Mucosa of descending colon (tissue), 3 donors: ENCODE data around the gene ECE2. TPM values are rescaled to one million over a fixed set of nuclear protein-coding genes. Genes with fewer than 3 reads are reported as not detected.

Source experiments
- ATAC-seq: fragments of 200-7000 bp; cut with Tn5 transposase; one replicate; pipeline ENCODE4 v1.9.1; 2020; ENCODE audit warnings: mild to moderate bottlenecking, moderate library complexity
- DNase-seq, 3 donors: peaks; one replicate each; pipeline ENCODE4 v3.0.0-alpha.2; 2020
- H3K36me3 ChIP-seq: fragments of 200-600 bp; one replicate; pipeline ENCODE4 v1.8.0; 2021; ENCODE audit warnings: low read depth, mild to moderate bottlenecking
- H3K4me1 ChIP-seq: fragments of 200-600 bp; one replicate; pipeline ENCODE4 v1.8.0; 2021; ENCODE audit warnings: low read depth, mild to moderate bottlenecking
- H3K4me3 ChIP-seq: fragments of 200-600 bp; one replicate; pipeline ENCODE4 v1.8.0; 2021; ENCODE audit warnings: mild to moderate bottlenecking
- H3K9me3 ChIP-seq: fragments of 200-600 bp; one replicate; pipeline ENCODE4 v1.8.0; 2021; ENCODE audit warnings: mild to moderate bottlenecking
- intact Hi-C, 2 donors: fragments of 100-400 bp; cut with DNase I in 1 of 2; cut with micrococcal nuclease in 1 of 2; formaldehyde crosslinking; loops; one replicate each; pipeline versions ENCODE4 v1.11.0 to v1.11.1; 2022; cut with DNase I, micrococcal nuclease
- total RNA-seq, 3 donors: library from RNA; stranded (reverse); fragmentation: NEBNext Ultra II Directional in 2 of 3; extraction: Animal tissue kit (Norgen Biotek cat#: 25700) in 2 of 3; gene quantifications; one replicate each; pipeline versions ENCODE4 v1.2.1 to v1.2.4, GENCODE V29; 2021 to 2023
- TF ChIP-seq, protein P1 (sequence below): fragments of 200-600 bp; IDR thresholded peaks from one replicate; pipeline ENCODE4 v1.8.0; 2022; ENCODE audit warnings: antibody characterized with exemption, mild to moderate bottlenecking
- donor health status: DM: no; HTN: no; CAD: no; lungs with moderate emphysema.
- donor health status: DM: no; HTN: no; CAD: no.
- donor health status: DM: no; HTN: yes; CAD: no.

ECE2 gene
- total RNA-seq, 3 donors from 2014 or later: 0.19 to 2.2 TPM; not detected in 1

DNA sequence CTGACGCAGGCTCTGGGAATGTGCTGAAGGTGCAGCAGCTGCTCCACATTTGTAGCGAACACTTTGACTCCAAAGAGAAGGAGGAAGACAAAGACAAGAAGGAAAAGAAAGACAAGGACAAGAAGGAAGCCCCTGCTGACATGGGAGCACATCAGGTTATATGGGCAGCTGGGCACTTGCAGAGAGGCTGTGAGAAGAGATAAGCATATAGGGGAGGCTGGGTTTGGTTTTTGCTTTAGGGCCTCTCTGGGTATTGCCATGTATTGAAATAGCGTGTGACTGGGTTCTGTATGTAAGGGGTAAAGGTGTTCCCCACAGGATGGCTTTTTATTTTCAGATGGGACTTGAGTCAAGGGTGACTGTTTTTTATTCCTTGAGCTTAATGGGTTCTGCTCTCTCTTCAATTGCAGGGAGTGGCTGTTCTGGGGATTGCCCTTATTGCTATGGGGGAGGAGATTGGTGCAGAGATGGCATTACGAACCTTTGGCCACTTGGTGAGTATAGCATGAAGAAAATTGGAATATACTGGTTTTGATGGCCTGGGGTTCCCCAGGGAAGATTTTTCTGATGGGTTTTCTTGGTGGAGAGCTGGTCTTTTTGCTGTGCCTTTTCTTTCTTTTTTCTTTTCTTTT lies 30.6 kb downstream of the ECE2 start:
- Histone ChIP-seq H3K4me1 (peaks cover 11% of the 10 kb centered on the region), H3K36me3 (peaks cover 27% of the 10 kb centered on the region), H3K9me3 (no peaks in the 10 kb centered on the region), H3K4me3 (no peak overlapping the region)
- intact Hi-C loops: no loop called here
- TF ChIP-seq, protein P1, sequence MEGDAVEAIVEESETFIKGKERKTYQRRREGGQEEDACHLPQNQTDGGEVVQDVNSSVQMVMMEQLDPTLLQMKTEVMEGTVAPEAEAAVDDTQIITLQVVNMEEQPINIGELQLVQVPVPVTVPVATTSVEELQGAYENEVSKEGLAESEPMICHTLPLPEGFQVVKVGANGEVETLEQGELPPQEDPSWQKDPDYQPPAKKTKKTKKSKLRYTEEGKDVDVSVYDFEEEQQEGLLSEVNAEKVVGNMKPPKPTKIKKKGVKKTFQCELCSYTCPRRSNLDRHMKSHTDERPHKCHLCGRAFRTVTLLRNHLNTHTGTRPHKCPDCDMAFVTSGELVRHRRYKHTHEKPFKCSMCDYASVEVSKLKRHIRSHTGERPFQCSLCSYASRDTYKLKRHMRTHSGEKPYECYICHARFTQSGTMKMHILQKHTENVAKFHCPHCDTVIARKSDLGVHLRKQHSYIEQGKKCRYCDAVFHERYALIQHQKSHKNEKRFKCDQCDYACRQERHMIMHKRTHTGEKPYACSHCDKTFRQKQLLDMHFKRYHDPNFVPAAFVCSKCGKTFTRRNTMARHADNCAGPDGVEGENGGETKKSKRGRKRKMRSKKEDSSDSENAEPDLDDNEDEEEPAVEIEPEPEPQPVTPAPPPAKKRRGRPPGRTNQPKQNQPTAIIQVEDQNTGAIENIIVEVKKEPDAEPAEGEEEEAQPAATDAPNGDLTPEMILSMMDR: no peak
- ATAC-seq (peak; percentile 87), DNase-seq (peak in 1 of 3 donors; percentile 35)

DNA sequence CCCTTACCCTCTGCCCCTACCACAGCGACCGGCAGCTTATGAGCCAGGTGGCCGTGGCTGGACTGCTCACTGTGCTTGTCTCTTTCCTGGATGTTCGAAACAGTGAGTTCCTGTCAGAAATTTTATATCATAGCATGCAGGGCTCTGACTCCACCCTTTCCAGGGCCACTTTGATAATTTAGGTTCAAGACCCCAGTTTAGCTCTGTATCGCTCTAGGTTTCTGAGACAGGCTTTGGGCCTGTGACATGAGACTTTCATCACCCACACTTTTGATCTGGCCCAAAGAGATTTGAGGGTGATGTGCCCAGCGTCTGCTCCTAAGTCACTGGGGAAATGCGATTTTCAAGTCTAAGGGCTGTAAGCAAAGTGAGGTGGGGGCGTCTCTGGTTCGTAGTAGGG lies 32.1 kb downstream of the ECE2 start:
- TF ChIP-seq, protein P1: no peak
- no peak for DNase-seq
- H3K9me3 ChIP-seq: no peaks in the 10 kb centered on the region
- ATAC-seq: no peak
- H3K36me3 ChIP-seq: peaks cover 18% of the 10 kb centered on the region
- intact Hi-C loops: no loop called here
- H3K4me1 ChIP-seq: peaks cover 11% of the 10 kb centered on the region
- no peak overlapping the region for H3K4me3 ChIP-seq

DNA sequence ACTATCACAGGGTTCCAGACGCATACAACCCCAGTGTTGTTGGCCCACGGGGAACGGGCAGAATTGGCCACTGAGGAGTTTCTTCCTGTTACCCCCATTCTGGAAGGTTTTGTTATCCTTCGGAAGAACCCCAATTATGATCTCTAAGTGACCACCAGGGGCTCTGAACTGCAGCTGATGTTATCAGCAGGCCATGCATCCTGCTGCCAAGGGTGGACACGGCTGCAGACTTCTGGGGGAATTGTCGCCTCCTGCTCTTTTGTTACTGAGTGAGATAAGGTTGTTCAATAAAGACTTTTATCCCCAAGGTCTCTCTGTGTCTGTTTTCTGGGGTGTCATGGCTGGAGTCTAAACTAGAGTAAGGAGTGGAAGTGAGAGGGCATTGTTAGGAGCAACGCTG lies 32.9 kb downstream of the ECE2 start:
- no peak for ATAC-seq
- H3K36me3 ChIP-seq: peaks cover 15% of the 10 kb centered on the region

DNA sequence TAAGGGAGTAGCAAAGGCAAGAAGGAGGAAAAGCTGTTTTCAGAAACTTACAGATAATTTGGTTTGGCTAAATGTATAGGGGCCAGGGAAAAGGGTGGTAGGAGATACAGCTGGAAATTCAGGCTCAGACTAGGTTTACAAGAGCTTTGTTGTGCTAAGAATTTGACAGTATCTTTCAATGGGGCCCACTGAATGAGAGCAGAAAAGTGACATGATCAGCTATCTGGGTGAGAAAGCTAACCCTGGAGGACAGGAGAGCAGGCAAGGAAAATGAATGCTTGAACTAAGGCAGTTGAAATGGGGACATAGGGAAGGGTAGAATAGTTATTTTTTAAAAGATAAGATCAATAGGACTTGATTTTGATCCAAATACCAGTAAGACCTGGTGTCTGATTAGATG lies 35.8 kb downstream of the ECE2 start:
- ATAC-seq: no peak
- intact Hi-C loops: no loop called here

More for the DNA sequence above, 32.9 kb downstream of the ECE2 start:
- intact Hi-C loops: no loop called here
- TF ChIP-seq, protein P1: no peak
- H3K4me3 ChIP-seq: no peak overlapping the region
- H3K9me3 ChIP-seq: no peaks in the 10 kb centered on the region
- no peak for DNase-seq
- H3K4me1 ChIP-seq: peaks cover 11% of the 10 kb centered on the region

DNA sequence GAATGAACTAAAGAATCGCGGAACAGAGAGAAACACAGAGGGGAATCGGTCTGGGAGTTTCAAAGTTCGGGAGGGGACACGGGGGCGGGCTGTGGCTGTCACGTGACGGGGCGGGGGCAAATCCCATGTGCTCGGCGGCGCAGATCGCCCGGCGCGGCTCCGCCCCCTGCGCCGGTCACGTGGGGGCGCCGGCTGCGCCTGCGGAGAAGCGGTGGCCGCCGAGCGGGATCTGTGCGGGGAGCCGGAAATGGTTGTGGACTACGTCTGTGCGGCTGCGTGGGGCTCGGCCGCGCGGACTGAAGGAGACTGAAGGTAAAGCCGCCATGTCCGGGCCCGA lies 38.5 kb downstream of the ECE2 start, which contains the start of gene EIF4G1:
EIF4G1 (plus strand) TSS at position 244 of the 337 bp plus-strand sequence. CDS start 1,191 bp downstream, outside the sequence.
- peak within 1 kb of the TSS; percentile 84 for H3K4me3 ChIP-seq
- intact Hi-C loops: no loop called here
- peaks cover 36% of the 10 kb centered on the region for H3K4me1 ChIP-seq
- ATAC-seq (peak; percentile 89), DNase-seq (peak; percentile 97)
- peaks cover 4% of the 10 kb centered on the region for H3K36me3 ChIP-seq
- TF ChIP-seq, protein P1: no peak
- no peaks in the 10 kb centered on the region for H3K9me3 ChIP-seq

More for the DNA sequence above, 35.8 kb downstream of the ECE2 start:
- Histone ChIP-seq H3K4me3 (no peak overlapping the region), H3K9me3 (no peaks in the 10 kb centered on the region), H3K4me1 (peaks cover 13% of the 10 kb centered on the region), H3K36me3 (peaks cover 8% of the 10 kb centered on the region)
- no peak for DNase-seq
- TF ChIP-seq, protein P1: no peak
